GM03348 (cell line): ENCODE measurements around the gene TMEM170A.
"Not testable (repeated sequence)": the region's sequence is repeated elsewhere in the genome, so short reads cannot be mapped to it uniquely, and the experiment has no call there.

ENCODE experiments used
- DNase-seq: peaks from one replicate; pipeline ENCODE4 v3.0.0; 2012; ENCODE audit warnings: low spot score

Gene TMEM170A, protein sequence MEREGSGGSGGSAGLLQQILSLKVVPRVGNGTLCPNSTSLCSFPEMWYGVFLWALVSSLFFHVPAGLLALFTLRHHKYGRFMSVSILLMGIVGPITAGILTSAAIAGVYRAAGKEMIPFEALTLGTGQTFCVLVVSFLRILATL

DNA sequence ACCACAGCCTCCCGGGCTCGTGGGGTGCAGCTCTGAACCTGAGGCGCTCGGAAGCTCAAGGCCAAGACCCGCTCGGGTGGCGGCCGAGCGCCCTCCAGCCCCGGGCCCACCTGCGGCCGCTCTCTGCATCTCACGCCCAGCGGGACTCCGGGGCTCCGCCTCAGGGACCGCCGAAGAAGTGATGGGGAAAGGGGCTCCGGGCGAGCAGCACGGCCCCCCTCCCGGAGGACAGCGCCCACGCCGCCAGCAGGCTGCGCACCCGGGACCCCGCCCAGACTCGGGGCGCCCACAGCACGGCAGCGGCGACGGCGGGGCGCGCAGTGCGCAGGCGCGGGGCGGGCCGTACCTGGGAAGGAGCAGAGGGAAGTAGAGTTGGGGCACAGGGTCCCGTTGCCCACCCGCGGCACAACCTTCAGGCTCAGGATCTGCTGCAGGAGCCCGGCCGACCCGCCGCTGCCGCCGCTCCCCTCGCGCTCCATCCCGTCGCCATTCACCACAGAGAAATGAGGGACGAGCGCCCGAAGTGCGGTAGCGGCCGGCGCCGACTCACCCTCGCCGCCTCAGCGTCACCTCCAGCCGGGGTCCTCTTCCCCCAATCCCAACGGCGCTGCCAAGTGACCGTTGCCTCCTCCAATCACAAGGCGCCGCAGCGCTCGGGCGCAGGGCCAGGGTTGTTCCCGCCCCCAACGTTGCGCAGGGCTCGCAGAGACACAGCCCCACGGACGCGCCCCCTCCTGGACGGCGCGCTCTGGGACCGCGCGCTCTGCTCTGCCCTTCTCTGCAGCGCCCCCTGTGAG, at the start of gene TMEM170A:
TMEM170A (minus strand) TSS at position 568 of the 797 bp plus-strand sequence; CDS start at position 479, 89 bp downstream.
- peak; percentile 99 for DNase-seq

DNA sequence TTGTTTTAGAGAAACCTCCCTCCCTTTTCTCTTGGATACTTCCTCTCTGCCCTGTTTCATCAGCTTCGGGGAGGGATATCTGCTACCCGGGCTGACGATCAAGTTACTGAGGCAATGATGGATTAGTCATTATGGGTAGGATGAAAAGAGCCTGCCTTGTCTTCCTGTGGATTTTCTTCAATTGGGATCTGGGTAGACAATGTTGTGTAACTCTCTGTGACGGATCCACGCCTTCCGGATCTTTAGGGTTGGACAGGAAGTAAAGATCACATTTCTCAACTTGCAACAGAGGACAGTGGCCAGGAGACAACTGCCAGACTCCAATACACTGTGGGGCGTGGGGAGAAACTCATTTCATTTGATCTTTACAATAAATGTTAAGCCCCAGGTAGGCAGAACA, 42.1 kb upstream of the TMEM170A start:
- peak; percentile 87 for DNase-seq

DNA sequence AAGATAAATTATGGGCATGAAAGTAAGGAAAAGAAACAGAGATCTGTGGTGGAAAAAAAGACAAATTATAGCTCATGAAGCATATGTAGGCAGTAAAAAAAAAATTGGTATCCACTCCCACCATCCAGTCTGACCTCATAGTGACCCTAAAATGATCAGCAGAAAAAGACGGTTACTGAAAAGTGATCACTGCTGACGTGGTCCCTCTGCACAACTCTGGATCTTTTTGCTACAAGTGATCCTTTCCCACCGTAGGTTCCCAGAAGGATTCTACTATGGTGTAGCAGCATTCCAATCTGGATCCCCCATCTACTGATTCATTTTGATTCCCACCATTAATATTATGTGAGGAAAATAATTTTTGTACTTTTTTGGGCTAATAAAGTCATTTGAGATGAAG, 41.6 kb upstream of the TMEM170A start:
- DNase-seq = no peak

DNA sequence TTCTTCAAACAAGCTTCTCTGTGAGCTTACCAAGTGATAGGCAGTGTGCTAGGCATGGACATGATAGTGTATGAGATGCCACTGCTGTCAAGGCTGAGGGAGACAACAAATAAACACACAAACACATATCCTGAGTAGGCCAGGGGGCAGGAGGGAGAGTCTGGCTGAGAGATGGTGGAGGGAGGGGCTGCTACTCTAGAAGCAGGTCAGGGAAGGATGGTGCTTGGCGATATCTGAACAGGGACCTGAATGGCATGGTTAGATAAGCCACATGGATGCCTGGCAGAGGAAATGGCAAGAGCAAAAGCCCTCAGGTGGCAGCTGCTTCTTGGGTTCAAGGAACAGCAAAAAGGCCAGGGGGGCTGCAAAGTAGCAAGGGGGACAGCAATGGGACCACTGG, 39.3 kb upstream of the TMEM170A start:
- no peak for DNase-seq

DNA sequence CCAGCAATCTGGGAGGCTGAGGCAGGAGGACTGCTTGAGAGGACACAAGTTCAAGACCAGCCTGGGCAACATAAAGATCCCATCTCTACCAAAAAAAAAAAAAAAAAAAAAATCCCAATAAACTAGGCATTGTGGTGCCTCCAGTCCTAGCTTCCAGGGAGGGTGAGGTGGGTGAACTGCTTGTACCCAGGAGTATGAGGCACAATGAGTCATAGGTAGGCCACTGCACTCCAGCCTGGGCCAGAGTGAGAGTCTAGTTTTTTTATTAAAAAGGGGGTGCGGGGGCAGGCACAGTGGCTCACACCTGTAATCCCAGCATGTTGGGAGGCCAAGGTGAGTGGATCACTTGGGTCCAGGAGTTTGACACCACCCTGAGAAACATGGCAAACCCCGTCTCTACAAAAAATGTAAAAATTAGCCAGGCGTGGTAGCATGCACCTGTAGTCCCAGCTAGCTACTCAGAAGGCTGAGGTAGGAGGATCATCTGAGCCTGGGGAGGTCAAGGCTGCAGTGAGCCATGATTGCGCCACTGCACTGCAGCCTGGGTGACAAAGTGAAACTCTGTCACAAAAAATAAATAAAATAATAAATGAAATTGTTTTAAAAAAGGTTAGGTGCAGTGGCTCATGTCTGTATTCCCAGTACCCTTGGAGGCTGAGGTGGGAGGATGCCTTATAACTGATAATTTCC, 38.6 kb upstream of the TMEM170A start:
- DNase-seq = no peak

DNA sequence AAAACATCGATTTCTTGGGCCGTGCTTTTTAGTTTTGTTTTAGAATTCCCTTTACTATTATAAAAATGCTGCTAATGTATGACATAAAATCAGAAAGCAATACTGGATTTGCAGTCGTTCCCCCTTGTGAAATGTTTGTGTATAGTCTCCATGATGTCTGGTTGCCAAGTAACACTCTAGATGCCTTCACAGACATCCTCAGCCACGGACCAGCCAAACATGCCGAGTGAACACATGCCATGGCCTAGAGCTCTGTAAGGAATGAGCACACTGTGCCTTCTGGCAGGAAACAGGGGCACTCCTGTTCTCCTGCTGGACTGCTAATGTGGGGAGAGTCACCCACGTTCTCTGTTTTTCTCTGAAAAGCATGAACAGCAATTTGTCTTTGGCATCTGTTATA, 37.3 kb upstream of the TMEM170A start:
- DNase-seq = not testable (repeated sequence)

DNA sequence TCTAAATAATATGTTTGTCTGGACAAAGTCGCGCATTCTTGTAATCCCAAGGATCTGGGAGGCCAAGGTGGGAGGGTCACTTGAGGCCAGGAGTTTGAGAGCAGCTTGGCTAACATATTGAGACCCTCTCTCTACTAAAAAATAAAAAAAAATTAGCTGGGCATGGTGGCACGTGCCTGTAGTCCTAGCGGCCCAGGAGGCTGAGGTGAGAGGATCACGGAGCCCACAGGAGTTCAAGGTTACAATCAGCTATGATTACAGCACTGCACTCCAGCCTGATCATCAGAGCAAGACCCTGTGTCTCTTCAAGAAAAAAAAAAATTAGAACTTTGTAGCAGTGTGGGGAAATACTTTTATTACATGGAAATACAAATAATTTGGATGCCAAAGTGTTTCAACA, 36.9 kb upstream of the TMEM170A start:
- no peak for DNase-seq

DNA sequence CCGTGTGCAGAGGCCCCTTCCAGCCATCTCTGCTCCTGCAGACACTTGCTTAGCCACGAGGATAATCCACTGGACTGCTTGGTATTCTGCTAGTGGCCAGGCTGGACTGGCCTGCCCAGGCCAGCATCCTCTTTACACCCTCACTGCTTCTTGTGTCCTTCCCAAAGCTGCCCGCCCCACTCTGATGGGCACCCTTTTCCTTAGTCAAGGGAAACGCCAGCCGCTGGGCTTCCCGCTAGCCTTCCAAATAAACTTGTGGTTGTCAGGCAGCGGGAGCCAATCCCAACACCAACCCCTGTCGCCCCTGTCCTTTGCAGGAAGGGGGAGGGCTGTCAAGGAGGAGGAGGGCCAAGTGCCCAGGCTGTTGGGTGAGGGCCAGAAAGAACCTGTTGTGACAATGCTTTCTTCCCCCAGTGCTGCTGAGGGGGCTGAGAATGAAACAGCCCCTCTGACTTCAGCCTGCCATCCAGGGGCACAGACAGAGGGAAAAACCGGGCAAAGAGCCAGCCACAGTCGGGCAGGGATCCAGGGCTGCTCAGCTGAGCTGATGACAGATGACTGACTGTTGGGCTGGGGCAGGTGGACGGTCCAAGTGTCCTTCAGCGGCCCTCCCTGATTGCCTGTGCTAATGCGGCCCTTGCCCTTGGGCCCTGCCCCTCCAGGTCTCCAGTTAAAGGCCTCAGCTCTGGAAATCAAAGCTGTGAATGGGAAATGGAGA, 34.3 kb upstream of the TMEM170A start:
- not testable (repeated sequence) for DNase-seq

DNA sequence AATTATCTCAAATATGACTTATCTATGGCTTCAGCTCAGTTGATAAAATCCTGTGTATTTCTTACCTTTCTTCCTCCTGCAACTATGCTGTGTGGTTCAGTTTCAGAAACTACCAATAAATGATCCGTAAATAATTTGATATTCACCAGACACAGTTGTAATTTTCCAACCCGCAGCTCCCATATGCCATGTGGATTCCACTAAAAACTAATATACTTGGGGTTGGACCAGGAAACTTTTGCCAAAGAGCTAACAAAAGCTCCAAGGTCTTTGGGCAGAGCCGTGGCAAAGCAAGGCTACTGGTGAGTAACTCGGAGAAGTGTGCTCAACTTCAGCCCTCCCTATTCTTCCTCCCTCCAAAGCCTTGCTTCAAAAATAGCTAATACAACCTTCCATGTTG, 33.1 kb upstream of the TMEM170A start:
- DNase-seq = no peak

DNA sequence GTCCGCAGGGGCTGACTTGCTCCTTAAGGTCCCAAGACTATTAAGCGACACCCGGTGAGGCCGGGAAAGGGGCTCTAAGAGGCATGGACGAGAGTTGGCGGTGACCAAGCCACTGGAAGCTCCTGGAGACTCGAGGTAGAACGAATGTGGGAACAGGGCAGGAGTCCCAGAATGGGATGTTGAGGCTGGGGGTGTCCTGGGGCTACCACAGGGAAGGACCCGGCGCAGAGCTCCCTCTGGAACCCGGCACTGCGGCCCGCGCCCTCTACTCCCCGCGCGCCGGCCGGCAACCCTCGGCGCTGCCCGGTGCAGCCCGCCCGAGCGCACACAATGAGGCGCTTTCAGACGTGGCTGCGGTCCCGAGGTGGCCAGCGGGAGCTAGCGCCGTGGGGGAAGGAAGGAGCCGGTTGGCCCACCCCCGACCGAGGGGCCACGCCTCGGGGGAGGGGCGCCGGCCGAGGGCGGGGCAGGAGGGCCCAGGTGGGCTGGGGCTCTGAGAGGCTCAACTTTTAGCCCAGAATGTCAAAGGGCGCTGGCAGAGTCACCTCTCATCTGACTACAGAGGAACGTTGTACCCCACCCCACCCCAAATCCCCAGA, 30.7 kb upstream of the TMEM170A start, which contains the start of gene CHST6:
CHST6 (minus strand) TSS at position 366 of the 599 bp plus-strand sequence. CDS start 15,613 bp downstream, outside the sequence.
- DNase-seq = peak; percentile 51

DNA sequence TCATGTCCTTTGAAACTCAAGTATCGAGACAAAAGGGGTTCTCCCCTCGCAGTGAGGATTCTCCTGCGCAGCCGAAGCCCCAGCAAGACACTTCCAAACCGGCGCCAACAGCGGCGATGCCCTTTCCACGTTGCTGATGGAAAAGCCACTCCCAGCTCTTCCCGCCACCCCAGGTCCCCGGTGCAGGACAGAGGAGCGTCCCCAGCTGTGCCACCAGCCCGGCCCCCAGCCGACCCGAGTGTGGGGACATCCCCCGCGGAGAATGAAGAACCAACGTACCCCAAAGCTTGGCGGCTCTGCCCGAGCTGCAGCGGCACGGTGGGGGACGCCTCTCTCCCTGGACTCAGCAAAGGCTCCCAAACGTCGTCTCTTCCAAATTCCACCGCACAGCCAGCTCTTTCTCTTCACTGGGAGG, 30.2 kb upstream of the TMEM170A start:
- DNase-seq = peak; percentile 29

DNA sequence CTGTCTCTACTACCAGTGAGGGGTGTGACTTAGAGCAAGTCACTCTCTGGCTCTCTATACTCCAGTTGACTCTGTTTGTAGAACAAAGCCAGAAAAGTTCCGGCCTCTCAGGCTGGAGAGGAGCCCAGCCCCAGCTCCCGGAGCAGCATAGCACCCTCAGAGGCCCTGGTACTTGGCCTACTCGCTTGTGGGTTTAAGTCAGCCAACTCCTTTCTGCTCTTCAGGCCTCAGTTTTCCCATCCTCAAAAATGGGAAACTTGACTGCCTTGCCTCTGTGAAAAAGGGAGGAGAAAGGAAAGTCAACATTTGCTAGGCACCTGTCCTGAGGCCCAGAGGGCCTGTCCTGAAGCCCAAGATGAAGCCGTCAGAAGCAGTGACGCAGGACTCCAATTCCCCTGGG, 29.7 kb upstream of the TMEM170A start:
- DNase-seq = no peak

DNA sequence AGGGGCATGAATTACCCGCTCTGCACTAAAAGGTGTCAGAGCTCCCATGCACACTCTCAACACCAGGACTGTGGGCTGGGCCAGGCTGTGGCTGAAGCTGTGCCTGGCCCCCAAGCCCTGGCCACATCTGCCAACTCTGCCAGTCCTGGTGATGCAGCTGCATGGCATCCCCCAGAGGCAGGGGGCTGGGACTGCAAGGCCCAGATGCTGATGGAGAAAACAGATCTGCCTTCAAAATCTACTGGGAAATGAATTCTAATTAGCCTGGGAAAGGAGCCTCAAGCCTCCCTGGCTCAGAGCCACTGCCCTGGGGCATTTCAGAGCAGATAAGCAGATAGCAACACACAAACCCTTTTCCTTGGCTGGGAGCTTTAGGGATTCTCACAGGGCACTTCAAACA, 27.4 kb upstream of the TMEM170A start:
- no peak for DNase-seq

DNA sequence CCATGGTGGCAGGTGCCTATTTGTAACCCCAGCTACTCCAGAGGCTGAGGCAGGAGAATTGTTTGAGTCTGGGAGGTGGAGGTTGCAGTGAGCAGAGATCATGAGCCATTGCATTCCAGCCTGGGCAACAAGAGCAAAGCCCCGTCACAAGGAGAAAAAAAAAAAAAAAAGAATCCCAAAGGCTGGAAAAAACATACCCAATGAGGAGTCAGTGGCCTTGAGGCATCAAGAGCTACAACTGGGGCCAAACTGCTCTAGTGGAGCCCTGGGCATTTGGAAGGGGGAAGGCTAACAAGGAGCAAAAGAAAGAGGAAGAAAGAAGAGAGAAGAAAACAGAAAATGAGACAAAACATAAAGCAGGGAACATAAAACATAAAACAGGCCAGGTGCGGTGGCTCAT, 23.8 kb upstream of the TMEM170A start:
- DNase-seq = no peak

DNA sequence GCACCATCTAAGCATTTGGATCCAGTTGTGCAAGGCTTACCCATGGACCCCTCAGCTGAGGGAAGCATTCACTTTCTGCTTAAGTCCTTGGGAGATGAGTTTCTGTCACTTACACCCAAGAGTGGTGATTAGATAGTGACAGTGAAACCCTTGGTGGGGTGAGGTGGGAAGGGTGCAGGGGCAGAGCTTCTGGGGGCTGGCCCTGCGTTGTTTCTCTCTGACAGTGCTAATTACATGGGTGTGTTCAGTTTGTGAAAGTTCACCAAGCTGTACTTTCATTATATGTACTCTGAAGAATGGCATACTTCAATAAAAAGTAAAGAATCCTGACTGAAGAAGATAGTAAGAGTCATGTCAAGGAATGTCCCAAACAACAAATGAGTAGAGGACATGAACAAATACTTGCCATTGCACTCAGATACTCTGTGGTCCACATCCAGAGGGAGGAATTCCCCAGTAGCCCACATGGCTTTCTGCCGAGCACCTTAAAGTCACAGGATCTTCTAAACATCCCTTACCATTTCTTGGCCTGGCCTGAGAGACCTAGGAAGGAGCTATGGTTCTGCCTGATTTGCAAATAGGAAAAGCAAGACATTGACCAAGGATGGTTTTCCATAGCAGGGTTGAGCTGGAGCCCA, 22.3 kb upstream of the TMEM170A start:
- DNase-seq = no peak

DNA sequence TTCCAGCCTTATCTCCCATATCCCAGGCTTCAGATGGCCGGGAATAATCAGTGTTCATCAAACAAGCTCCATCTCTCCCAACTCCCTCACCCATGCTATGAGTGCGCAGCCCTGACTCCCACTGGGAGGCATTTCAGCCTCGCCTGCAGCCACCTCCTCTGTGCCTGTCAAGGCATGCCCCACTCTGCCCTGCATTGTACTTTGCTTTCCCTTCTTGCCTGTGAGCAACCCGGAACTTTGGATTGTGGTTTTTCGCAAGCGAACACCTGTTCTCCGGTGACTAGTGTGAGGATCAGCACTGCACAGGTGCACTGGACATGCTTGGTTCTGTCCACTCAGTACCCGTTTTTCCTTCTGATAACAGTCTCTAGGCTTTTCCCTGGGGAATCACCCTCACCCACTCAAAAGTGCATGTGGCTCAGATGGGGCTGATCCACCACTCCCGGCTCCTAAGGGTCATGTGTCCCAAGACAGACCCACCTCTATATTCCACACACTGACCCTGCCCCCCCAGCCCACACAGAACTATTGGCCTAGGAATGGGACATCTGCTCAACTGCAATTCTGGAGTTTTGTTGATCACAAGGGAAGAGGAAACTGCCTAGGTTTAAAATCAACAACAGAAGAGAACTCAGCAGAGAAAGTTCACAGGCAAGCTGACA, 21.7 kb upstream of the TMEM170A start:
- DNase-seq = no peak

DNA sequence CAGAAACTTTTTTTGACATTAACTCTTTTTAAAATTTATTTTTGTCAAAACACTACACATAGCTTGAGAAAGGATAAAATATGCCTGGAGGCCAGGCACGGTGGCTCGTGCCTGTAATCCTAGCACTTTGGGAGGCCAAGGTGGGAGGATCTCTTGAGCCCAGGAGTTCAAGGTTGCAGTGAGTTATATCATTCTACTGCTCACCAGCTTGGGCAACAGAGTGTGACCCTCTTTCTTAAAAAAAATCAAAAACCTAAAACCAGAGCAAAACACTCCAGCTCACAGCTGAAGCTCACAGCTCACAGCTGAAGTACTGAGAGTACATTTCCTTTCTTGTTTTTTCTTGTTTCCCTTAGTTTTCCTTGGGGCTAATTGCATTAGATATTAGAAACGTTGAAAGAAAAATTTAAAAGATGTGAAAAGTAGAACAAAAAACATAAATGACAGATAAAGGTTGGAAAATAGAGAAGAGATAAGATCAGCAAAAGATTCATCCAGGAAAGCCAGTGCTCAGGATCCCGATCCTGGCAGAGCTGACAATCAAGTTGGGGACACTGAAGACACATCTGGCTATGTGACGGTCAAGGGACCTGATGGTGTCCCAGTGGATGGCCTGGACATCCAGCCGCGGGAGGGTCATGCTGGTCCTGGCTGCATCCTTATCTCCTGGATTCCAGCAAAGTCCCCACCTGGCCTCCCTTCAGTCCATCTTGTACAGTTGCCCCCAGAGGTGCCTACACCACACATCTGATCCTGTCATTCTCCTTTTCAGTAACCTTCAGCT, 20.9 kb upstream of the TMEM170A start:
- no peak for DNase-seq

DNA sequence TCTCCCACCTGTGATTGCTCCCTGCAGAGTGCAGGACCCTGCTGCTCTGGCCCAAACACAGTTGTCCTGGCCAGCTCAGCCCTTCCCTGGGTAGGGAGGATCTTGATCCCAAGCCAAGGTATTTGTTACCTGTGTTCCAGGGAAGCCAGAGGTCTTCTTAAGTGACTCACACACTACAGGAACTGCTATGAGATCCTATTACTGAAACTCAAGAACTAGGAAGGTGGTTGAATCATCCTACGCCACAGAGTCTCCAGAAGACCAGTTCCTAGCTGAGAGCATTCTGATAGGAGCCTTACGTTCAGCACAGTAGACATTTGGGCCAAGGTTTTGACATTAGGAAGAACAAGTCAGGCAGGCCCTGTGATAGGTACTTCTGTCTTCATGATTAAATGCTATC, 18.7 kb upstream of the TMEM170A start:
- no peak for DNase-seq

DNA sequence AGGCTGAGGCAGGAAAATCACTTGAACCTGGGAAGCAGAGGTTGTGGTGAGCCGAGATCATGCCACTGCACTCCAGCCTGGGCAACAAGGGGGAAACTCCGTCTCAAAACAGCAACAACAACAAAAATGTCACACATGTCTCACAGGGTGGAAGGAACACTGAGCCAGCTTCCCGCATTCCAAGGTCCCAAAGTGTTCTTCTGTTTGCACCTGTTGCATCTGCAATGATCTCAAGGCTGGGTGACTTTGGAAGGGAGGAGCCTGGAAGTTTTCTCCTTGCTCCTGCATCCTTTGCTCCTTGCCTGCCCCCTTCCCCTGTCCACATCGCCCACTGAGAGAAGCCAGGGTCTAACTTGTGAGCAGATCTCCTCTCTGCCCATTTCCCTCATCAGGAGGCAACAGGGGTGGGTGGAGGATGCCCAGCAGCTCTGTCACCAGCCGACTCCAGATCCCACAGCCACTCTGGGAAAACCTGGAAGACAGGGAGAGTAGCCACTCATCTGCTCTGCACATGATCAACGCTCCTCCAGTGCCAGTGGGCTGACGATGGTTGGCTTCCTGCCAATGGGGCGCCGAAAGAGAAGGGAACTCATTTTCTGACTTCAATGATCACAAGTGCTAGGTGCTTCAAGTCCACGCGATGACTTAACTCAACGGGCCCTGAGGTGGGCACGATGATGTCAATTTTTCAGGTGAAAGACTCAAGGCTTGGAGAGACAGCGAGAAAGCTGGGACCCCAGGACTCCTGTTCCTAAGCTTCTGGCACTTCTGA, 18.1 kb upstream of the TMEM170A start:
- no peak for DNase-seq
